OCI-LY3 (cell line): ENCODE results near the gene ZNF841.

Experiments used
- EZH2phosphoT487 ChIP-seq: fragments of 200-600 bp; shearing (Covaris generic); IDR thresholded peaks from 2 replicates; pipeline ENCODE4 v1.6.1; 2018; ENCODE audit warnings: antibody characterized with exemption, mixed run types, low read depth
- TF ChIP-seq, protein P1 (sequence below): fragments of 200-600, 300-600 bp; sonication (generic); IDR thresholded peaks from 2 replicates; pipeline ENCODE4 v1.5.1; 2014; ENCODE audit warnings: antibody characterized with exemption, low read length, low read depth

- TF ChIP-seq, protein P1, sequence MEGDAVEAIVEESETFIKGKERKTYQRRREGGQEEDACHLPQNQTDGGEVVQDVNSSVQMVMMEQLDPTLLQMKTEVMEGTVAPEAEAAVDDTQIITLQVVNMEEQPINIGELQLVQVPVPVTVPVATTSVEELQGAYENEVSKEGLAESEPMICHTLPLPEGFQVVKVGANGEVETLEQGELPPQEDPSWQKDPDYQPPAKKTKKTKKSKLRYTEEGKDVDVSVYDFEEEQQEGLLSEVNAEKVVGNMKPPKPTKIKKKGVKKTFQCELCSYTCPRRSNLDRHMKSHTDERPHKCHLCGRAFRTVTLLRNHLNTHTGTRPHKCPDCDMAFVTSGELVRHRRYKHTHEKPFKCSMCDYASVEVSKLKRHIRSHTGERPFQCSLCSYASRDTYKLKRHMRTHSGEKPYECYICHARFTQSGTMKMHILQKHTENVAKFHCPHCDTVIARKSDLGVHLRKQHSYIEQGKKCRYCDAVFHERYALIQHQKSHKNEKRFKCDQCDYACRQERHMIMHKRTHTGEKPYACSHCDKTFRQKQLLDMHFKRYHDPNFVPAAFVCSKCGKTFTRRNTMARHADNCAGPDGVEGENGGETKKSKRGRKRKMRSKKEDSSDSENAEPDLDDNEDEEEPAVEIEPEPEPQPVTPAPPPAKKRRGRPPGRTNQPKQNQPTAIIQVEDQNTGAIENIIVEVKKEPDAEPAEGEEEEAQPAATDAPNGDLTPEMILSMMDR, result no peak
- TF ChIP-seq EZH2phosphoT487, result no peak
Observed at GRCh38 chr19:52020506-52020905, 75.1 kb downstream of the ZNF841 start.
